CD14-positive monocyte (primary cell): ENCODE data around the gene AP1AR. TPM values are rescaled to one million over a fixed set of nuclear protein-coding genes. Genes with fewer than 3 reads are reported as not detected.
"Not testable (repeated sequence)": the region's sequence is repeated elsewhere in the genome, so short reads cannot be mapped to it uniquely, and the experiment has no call there.

Experiments
- DNase-seq, 3 donors: peaks; one replicate each; pipeline ENCODE4 v3.0.0-alpha.2; 2011 to 2022
- H2AFZ ChIP-seq: 2 replicates; pipeline ENCODE4 v1.6.0; 2012; ENCODE audit warnings: mild to moderate bottlenecking, low read depth, low read length, inconsistent platforms; ENCODE audit not compliant: insufficient read depth, poor library complexity, severe bottlenecking
- H3K27ac ChIP-seq, 2 donors: 1 replicate in 1 of 2; 2 replicates in 1 of 2; pipeline ENCODE4 v1.5.1; 2012 to 2013; ENCODE audit warnings: low read length in 2 of 2, control low read depth in 1 of 2, inconsistent platforms in 1 of 2, low read depth in 1 of 2, mild to moderate bottlenecking in 1 of 2
- H3K27me3 ChIP-seq, 2 donors: one replicate each; pipeline versions ENCODE4 v1.6.0 to v1.6.1; 2011 to 2013; ENCODE audit warnings: low read length in 2 of 2; ENCODE audit not compliant: control insufficient read depth in 2 of 2, insufficient read depth in 2 of 2
- H3K36me3 ChIP-seq, 2 donors: replicated peaks in 1 of 2; 1 replicate in 1 of 2; 2 replicates in 1 of 2; pipeline versions ENCODE4 v1.5.1 to v1.6.1; 2012 to 2013; ENCODE audit warnings: low read length in 2 of 2, control low read depth in 1 of 2, inconsistent platforms in 1 of 2, mild to moderate bottlenecking in 1 of 2; ENCODE audit not compliant: insufficient read depth in 2 of 2, control insufficient read depth in 1 of 2
- H3K4me1 ChIP-seq, 2 donors: 1 replicate in 1 of 2; 2 replicates in 1 of 2; pipeline versions ENCODE4 v1.5.1 to v1.6.1; 2012 to 2013; ENCODE audit warnings: low read length in 2 of 2, control low read depth in 1 of 2, inconsistent platforms in 1 of 2, mild to moderate bottlenecking in 1 of 2, moderate library complexity in 1 of 2; ENCODE audit not compliant: insufficient read depth in 2 of 2, control insufficient read depth in 1 of 2
- H3K4me2 ChIP-seq: replicated peaks from 2 replicates; pipeline ENCODE3; 2012; ENCODE audit warnings: low read length, moderate library complexity, mild to moderate bottlenecking; ENCODE audit not compliant: poor library complexity, severe bottlenecking; ENCODE audit errors: extremely low read depth
- H3K4me3 ChIP-seq, 3 experiments: fragments of 200-600 bp in 1 of 3; sonication (generic) in 1 of 3; replicated peaks in 1 of 3; 1 replicate in 2 of 3; 2 replicates in 1 of 3; pipeline ENCODE4 v1.5.1; 2011 to 2013; ENCODE audit warnings: low read length in 3 of 3, mild to moderate bottlenecking in 3 of 3, control low read depth in 2 of 3, low read depth in 2 of 3, inconsistent platforms in 1 of 3, moderate library complexity in 1 of 3
- H3K79me2 ChIP-seq: 2 replicates; pipeline ENCODE4 v1.6.0; 2012; ENCODE audit warnings: mild to moderate bottlenecking, control low read depth, inconsistent platforms, low read length, moderate library complexity; ENCODE audit not compliant: insufficient read depth
- H3K9ac ChIP-seq: 2 replicates; pipeline ENCODE4 v1.6.0; 2017; ENCODE audit warnings: low read length, mild to moderate bottlenecking; ENCODE audit not compliant: insufficient read depth, poor library complexity, severe bottlenecking
- H3K9me3 ChIP-seq, 2 donors: replicated peaks in 1 of 2; 1 replicate in 1 of 2; 2 replicates in 1 of 2; pipeline versions ENCODE4 v1.5.1 to v1.6.1; 2012 to 2013; ENCODE audit warnings: low read length in 2 of 2, control low read depth in 1 of 2; ENCODE audit not compliant: control insufficient read depth in 1 of 2, insufficient read depth in 1 of 2
- H4K20me1 ChIP-seq: 2 replicates; pipeline ENCODE4 v1.6.0; 2012; ENCODE audit warnings: mild to moderate bottlenecking, low read length, control low read depth, moderate library complexity; ENCODE audit not compliant: insufficient read depth
- H3K27ac Mint-ChIP-seq, 7 donors: one replicate each; pipeline ENCODE4 v1.8.0; 2020; ENCODE audit warnings: mild to moderate bottlenecking in 7 of 7, mixed read lengths in 7 of 7, moderate library complexity in 6 of 7, inconsistent platforms in 2 of 7
- H3K27me3 Mint-ChIP-seq, 3 donors: one replicate each; pipeline ENCODE4 v1.8.0; 2021 to 2022; ENCODE audit warnings: low read depth in 3 of 3, mild to moderate bottlenecking in 3 of 3, mixed read lengths in 3 of 3, moderate library complexity in 3 of 3, inconsistent platforms in 1 of 3
- H3K36me3 Mint-ChIP-seq, 2 donors: one replicate each; pipeline ENCODE4 v1.8.0; 2020; ENCODE audit warnings: mixed read lengths in 2 of 2, inconsistent platforms in 1 of 2, mild to moderate bottlenecking in 1 of 2
- H3K4me1 Mint-ChIP-seq: one replicate; pipeline ENCODE4 v1.8.0; 2020; ENCODE audit warnings: mild to moderate bottlenecking, mixed read lengths
- H3K4me3 Mint-ChIP-seq, 2 donors: one replicate each; pipeline ENCODE4 v1.8.0; 2020; ENCODE audit warnings: mild to moderate bottlenecking in 2 of 2, mixed read lengths in 2 of 2, moderate library complexity in 1 of 2
- H3K9me3 Mint-ChIP-seq, 7 donors: one replicate each; pipeline ENCODE4 v1.8.0; 2020 to 2022; ENCODE audit warnings: mixed read lengths in 7 of 7, mild to moderate bottlenecking in 6 of 7, moderate library complexity in 6 of 7, inconsistent platforms in 2 of 7
- CTCF ChIP-seq: fragments of 200-600 bp; IDR thresholded peaks from one replicate; pipeline ENCODE4 v1.8.0; 2022; ENCODE audit warnings: antibody characterized with exemption, mild to moderate bottlenecking
- WGBS: methylation state at CpG from one replicate; pipeline ENCODE4 v1.1.5; 2013; ENCODE audit warnings: missing lambda C conversion rate; ENCODE audit not compliant: insufficient coverage; 5-methylcytosine and 5-hydroxymethylcytosine counted together
- intact Hi-C, 2 donors: fragments of 100-400 bp; cut with micrococcal nuclease; formaldehyde crosslinking; loops; one replicate each; pipeline versions ENCODE4 v1.15.0 to v1.15.1; 2023
- polyA plus RNA-seq, 3 donors: library from polyadenylated mRNA; depleted of rRNA in 1 of 3; unstranded in 2 of 3; stranded (reverse) in 1 of 3; fragments of 300-500 nt in 2 of 3; fragments of >200 nt in 1 of 3; fragmentation: Illumina TruSeq in 2 of 3; gene quantifications; 1 replicate in 2 of 3; 2 replicates in 1 of 3; pipeline ENCODE4 v1.2.3, GENCODE V29; 2012 to 2021

Gene AP1AR
- polyA plus RNA-seq, 3 donors: 6.1 to 15.8 (median 14.6) TPM

GRCh38 chr4:112299721-112300120 is 68.1 kb downstream of the AP1AR start:
- TF ChIP-seq CTCF: no peak
- Mint-ChIP-seq H3K4me1 (peaks cover 30% of the 10 kb centered on the region), H3K4me3 (no peak overlapping the region), H3K36me3 (no peaks in the 10 kb centered on the region), H3K27me3 (no peaks in the 10 kb centered on the region), H3K9me3 (peaks cover 0 to under 1% (median 0%) of the 10 kb centered on the region in 7 donors), H3K27ac (peak overlapping the region in 1 of 7 donors; percentile 58)
- peaks cover 25 to 52% of the 10 kb centered on the region in 2 donors for H3K4me1 ChIP-seq
- peaks cover 0 to 8% of the 10 kb centered on the region in 2 donors for H3K36me3 ChIP-seq
- peaks cover 46% of the 10 kb centered on the region for H3K79me2 ChIP-seq
- intact Hi-C loops: no loop called here
- no peak overlapping the region for H3K9ac ChIP-seq
- H4K20me1 ChIP-seq: no peaks in the 10 kb centered on the region
- no peak overlapping the region for H3K27ac ChIP-seq
- WGBS: no CpG with 5 or more reads among the region's 4 CpGs
- DNase-seq: no peak
- no peaks in the 10 kb centered on the region for H3K27me3 ChIP-seq
- H3K9me3 ChIP-seq: no peaks in the 10 kb centered on the region
- no peak overlapping the region for H3K4me2 ChIP-seq
- H2AFZ ChIP-seq: no peak overlapping the region
- no peak overlapping the region for H3K4me3 ChIP-seq

- intact Hi-C loops: no loop called here
- Histone ChIP-seq H4K20me1 (no peaks in the 10 kb centered on the region), H3K27ac (peak overlapping the region in 1 of 2 donors; percentile 21), H3K4me2 (no peak overlapping the region), H3K4me1 (peaks cover 19 to 38% of the 10 kb centered on the region in 2 donors), H3K9me3 (no peaks in the 10 kb centered on the region), H3K36me3 (peaks cover 0 to 8% of the 10 kb centered on the region in 2 donors), H3K79me2 (peaks cover 44% of the 10 kb centered on the region), H3K4me3 (no peak overlapping the region), H2AFZ (no peak overlapping the region), H3K9ac (no peak overlapping the region), H3K27me3 (no peaks in the 10 kb centered on the region)
- H3K9me3 Mint-ChIP-seq: peaks cover 0 to 2% (median 0%) of the 10 kb centered on the region in 7 donors
- no peak for TF ChIP-seq CTCF
- 66% methylated on average over 4 of the region's 5 CpGs for WGBS
- H3K27me3 Mint-ChIP-seq: no peaks in the 10 kb centered on the region
- no peak for DNase-seq
- H3K36me3 Mint-ChIP-seq: peaks cover 5 to 9% of the 10 kb centered on the region in 2 donors
- no peak overlapping the region for H3K4me3 Mint-ChIP-seq
- H3K4me1 Mint-ChIP-seq: peaks cover 37% of the 10 kb centered on the region
- H3K27ac Mint-ChIP-seq: no peak overlapping the region
Observed at GRCh38 chr4:112302320-112303274, 71.0 kb downstream of the AP1AR start.

GRCh38 chr4:112305477-112305876 is 73.9 kb downstream of the AP1AR start:
- H3K4me2 ChIP-seq, H3K27me3 Mint-ChIP-seq, H3K4me3 ChIP-seq, H3K4me3 Mint-ChIP-seq, H3K36me3 ChIP-seq, intact Hi-C loops, H3K9ac ChIP-seq, H2AFZ ChIP-seq, H3K9me3 ChIP-seq, H4K20me1 ChIP-seq, H3K27ac ChIP-seq, H3K27me3 ChIP-seq, H3K9me3 Mint-ChIP-seq: not testable (repeated sequence)
- Histone ChIP-seq H3K4me1 (peaks cover 4 to 13% of the 10 kb centered on the region in 2 donors), H3K79me2 (peaks cover 30% of the 10 kb centered on the region)
- Mint-ChIP-seq H3K4me1 (peaks cover 29% of the 10 kb centered on the region), H3K36me3 (peaks cover 14 to 18% of the 10 kb centered on the region in 2 donors), H3K27ac (peak overlapping the region in 1 of 7 donors; percentile 25)
- DNase-seq: peak in 1 of 3 donors; percentile 55
- no CpG with 5 or more reads among the region's 3 CpGs for WGBS
